ENCODE results near the gene SYNE2.
A peak's percentile ranks its signal among the peaks of the same experiment; 100 is the strongest.

GRCh38 chr14:64092940-64093339 lies 240.1 kb downstream of the SYNE2 start:
- TF ChIP-seq USF1 (IDR thresholded peaks at IDR 0.05) (no peak), MAX (IDR thresholded peaks at IDR 0.05) (peak; percentile 26; the same call in 1 of the 2 replicates), TCF12 (IDR thresholded peaks at IDR 0.05; ENCODE audit: low read depth) (peak; percentile 72), RAD21 (IDR thresholded peaks at IDR 0.05; ENCODE audit: low read depth) (peak; percentile 22; the same call in 1 of the 2 replicates), EP300 (IDR thresholded peaks at IDR 0.05; ENCODE audit: borderline replicate concordance) (peak; percentile 75), YY1 (IDR thresholded peaks at IDR 0.05; ENCODE audit: low read depth) (no peak), REST (IDR thresholded peaks at IDR 0.05; ENCODE audit: low read depth) (no peak), TEAD4 (IDR thresholded peaks at IDR 0.05) (peak; percentile 92), FOXM1 (IDR thresholded peaks at IDR 0.05; ENCODE audit: borderline replicate concordance, low read depth) (peak; percentile 51; the same call in 1 of the 2 replicates), CEBPB (IDR thresholded peaks at IDR 0.05) (no peak), NFIC (IDR thresholded peaks at IDR 0.05) (peak; percentile 42; the same call in 1 of the 2 replicates), EGR1 (IDR thresholded peaks at IDR 0.05) (no peak), CREB1 (IDR thresholded peaks at IDR 0.05; ENCODE audit: low read depth) (no peak), TAF1 (IDR thresholded peaks at IDR 0.05; ENCODE audit: low read depth) (no peak)

Measured in Ishikawa (cell line).